ENCODE measurements around the gene SCFD2. TPM values are rescaled to one million over a fixed set of nuclear protein-coding genes. Genes with fewer than 3 reads are reported as not detected.
"Not testable (repeated sequence)": the region's sequence is repeated elsewhere in the genome, so short reads cannot be mapped to it uniquely, and the experiment has no call there.

SCFD2 gene
- polyA plus RNA-seq, 12 donors: 10.3 to 13.4 (median 11.6) TPM; not detected in 1

DNA sequence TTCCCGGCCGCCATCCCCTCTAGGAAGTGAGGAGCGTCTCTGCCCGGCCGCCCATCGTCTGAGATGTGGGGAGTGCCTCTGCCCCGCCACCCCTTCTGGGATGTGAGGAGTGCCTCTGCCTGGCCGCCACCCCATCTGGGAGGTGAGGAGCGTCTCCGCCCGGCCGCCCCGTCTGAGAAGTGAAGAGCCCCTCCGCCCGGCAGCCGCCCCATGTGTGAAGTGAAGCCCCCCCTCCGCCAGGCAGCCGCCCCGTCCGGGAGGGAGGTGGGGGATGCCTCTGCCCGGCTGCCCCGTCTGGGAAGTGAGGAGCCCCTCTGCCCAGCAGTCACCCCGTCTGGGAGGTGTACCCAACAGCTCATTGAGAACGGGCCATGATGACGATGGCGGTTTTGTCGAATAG, 373.3 kb downstream of the SCFD2 start:
- DNase-seq: not testable (repeated sequence)

DNA sequence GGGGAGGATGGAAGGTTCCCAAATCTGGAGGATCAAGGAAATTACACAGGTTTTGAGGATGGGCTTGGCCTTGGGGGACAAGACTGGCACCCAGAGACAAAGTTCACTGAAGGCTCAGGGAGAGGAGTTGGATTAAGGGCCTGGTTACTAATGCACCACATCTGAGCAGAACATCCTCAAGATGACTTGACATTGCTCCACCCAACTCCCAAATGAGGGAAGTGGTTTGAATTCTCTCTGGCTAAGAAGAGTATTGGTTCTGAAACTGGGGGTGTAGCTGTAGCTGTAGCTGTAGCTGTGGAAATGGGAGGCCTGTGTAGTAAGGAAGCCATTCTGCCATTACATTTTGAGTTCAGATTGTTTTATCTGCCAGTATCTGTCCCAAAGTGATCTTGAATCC, 374.4 kb downstream of the SCFD2 start:
- no peak for DNase-seq

DNA sequence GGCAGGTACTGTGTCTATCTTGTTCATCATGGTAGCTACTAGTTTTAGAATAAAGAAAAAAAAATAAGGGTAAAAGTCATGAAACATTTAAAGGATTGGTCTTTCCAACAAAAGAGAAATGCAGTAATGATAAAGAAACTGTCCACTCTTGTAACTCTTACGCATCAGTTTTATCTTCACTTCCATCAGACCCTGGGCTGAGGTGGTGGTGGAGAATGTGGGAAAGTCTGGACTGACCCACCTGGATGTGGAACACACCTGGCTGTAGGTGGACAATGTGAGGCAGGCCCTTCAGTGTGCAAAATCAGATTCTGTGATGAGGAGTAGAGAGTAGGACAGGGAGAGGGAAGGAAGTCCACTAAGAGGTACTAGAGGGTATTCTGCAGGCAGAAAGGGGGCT, 375.2 kb downstream of the SCFD2 start:
- DNase-seq: no peak

DNA sequence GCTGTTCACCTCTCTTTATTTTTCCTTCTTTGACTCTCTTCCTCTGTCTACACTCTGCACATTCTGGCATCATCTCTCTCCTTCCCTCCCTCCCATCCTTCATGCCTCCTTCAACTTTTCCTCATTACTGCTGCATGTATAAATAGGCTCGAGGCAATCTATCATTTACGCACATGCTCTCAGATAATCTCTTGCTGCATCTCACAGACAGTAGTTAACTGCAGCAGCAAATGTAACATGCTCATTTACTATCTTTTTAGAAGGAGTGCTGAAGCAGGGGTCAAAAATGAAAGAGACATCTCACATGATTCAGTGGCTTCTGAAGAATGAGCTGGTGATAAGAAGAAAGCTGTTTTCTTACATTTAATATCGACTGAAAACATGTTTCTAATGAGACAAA, 376.0 kb downstream of the SCFD2 start:
- DNase-seq: no peak

DNA sequence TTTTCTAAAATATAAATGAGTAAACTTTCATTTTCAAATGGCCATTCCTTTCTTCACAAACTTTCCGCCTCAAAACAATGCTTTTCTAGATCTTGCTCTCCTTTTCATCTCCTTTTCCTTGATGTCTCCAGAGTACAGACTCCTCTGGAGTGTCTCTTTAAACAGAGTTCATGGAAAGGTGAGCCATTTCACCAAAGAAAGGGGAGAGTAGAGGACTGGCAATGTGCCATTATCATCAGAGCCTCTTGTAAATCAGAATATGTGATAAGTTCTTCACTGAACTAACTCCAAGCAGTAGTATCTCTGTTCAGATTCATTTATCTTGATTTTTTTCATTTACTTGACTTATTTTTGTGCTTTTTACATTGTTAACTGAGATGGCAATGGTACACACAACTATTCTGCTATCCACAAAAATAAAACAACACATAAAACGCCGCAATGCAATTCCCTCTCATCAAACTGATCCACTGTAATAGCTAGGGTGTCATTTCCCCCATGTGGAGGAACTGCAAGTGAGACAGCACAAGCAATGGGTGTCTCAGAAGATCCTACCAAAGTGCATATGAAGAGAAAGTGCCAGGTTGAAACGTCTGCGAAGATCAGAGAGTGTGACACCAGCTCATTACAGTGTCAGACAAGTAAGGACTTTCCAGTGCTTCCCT, 378.3 kb downstream of the SCFD2 start:
- no peak for DNase-seq

DNA sequence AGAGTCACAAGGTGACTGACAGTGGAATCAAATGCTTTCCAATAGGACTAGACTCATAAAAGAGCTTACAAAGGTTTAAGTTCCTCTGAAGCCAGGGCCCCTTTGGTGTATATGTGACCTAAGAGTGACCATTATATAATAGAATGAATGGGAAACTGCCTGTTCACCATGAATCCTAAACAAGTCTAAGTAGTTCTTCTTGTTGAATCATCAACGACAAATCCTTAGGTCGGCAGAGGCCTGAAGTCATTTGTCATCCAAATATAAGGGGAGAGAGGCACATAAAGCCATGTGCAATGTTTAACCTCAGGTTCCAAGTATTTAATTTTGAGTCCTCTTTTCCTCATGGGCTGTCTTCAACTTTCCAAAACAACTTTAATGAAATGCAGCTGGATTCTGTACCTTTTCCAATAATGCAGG, 381.4 kb downstream of the SCFD2 start:
- DNase-seq: peak; percentile 62

DNA sequence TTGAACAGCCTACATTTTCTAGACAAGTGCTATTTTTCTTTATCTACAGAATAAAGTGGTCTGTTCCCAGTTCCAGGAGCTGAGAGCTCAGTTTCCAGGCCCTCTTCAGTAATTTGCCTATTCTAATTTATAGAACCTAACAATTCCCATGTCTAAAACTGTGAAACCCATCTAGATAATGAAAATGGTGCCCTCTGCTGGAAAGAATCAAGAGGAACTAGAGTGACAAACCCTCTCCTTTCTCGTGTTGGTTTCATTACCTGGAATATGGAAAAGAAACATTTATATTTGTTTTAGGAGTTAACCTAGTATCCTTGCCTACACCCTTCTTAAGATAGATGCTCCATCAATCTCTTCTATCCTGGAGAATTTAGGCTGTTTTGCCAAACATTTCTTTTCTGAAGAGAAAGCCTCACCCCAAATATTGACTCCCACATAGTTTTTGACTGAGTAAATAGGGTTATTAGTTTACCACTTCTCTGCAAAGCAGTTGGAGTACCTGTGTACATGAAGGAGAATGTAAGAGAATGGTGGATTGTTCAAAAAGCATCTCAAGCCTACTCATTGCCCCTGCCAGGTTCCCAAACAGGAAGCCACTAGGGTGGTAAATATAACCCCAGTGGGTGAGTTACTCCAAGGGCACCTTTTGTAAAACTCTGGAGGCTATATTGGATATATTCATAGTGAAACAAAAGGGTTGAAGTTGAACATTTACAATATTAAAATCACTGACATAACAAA, 382.1 kb downstream of the SCFD2 start:
- DNase-seq: peak; percentile 63

DNA sequence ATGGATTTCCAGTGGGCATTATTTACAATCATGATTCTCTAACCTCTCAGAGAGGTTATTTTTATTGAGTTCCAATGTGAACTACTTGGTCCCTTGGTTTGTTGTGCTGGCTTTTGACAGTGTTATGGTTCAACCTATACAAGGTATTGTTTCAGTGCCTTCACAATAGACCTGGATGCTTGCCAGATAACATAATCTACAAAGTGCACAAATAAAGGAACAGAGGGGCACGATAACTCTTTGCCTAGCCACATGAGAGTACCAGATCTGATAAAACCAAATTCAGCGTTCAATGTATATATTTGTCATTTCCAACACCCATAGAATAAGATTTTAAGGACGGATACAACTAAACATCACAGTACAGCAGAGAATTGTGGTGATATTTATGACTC, 382.9 kb downstream of the SCFD2 start:
- DNase-seq: no peak

DNA sequence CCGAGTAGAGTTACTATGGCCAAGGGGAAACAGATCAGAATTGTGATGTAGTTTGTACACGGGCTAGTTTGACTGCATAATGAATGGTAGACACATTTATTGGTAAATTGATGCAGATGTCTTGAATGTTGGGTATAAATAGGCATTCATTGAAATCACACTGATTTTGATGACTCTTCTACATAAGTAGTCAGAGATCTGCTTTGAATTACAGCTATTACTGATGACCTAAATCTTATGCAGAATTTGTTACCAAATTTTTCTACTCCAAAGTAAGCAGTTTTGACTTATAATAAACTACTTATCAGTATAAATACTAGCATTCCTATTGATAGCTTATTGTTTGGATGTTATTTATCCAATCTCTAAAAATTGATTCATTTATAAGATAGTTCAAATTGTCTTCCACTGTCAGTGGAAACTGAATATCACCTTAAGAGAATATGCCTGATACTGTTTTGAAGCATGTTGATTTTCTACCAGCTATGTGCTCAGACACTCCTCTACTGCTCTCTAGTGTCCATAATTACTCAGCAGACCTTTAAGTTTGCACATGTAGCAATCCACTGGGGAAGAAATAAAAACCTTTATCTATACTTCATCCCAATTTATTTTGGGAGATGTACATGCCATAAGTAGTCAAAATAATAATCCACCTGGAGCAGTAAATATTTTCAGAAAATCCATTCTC, 383.5 kb downstream of the SCFD2 start:
- DNase-seq: peak; percentile 71

DNA sequence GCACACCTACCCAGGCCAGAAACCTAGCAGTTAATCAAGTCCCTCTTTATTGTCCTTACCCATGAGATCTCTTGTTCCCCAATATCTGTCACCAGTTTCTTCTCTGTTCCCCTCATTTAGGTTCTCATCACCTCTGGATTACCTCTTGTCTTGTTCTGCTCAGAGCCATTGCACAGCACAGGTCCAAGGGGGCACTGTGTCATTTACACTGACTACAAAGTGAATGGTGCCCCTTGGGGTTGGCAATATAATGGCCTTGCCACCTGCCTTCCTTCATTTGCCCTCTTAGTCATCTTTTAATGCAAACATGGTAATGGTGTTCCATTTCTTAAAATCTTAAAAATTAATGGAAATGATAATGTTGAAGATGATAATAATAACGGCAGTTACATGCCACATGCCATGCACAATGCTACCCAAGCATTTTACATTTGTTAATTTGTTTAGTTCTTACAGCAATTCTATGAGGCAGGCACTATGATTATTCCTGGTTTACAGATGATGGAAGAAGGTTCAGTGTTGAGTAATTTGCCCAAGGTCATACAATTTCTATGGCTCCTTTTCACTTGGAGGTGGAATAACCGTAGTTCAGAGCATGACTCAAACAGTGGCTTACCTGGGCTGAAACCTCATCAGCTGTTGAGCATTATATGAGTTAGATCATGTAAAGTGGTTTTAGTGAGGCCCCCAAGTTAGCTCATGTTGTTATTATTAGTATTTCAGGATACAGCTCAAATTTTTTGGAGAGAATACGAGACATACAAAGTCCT, 385.9 kb downstream of the SCFD2 start:
- no peak for DNase-seq

DNA sequence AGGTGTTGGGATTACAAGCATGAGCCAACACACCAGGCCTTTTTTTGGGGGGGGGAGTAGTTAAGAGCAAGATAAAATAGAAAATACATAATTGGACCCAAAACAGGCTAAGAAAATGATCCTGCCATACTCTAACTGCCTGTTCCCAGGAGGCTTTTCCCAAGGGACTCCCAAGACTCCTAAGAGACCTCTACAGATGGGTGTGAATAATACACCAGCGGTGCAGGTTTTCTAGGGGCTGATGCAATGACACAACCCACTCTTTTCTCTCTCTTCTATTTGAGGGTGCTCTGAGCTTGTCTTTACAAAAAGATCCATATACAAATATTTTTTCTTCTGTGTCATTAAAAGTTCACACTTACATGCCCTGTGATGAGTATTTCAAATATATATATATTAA, 386.8 kb downstream of the SCFD2 start:
- DNase-seq: no peak

DNA sequence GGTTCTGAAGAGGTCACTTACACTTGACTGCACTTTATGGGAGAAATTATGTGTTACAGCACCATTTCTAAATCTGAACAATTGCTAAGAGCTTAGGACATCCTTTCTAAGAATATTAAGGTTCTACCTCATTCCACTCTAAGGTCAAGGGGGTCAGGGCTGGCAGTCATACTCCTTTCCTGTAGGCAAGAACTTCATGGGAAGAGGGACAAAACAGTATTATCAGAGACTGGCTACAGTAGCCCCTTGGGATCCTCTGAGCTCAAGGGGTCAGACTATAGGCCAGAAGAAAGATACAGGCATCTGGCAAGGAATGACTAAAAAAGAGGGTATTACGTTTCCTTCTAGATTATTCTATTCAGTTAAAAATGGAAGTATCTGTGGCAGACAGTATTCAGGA, 388.6 kb downstream of the SCFD2 start:
- no peak for DNase-seq

DNA sequence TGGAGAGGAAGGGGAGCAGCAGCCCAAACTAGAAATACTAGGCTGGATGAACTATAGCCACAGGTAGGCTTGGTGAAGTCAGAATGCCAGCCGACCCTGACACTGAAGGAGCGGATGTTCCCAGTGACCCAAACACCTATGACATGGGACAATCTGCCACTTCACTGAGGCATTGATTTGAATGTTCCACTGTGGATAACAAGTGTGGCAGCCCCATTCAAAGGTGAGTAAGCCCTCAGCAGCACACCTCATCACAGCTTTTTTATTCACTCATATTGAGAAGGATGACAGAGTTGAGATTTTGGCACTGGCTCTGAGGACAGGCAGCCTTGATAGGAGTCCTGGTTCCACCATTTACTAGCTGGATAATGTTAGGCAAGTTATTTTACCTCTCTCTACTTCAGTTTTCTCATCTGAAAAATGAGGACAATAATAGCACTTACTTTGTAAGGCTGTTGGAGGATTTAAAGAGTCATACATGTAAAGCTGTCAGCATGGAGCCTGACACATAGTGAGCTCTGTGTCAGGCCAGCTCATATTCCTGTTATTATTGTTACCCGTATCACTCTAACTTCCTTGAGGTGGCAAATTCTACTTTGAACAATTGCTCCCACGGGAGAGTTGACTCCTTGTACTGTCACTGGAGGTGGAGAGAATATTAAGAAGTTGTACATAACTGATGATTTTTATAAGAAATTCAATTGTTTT, 389.2 kb downstream of the SCFD2 start:
- no peak for DNase-seq

DNA sequence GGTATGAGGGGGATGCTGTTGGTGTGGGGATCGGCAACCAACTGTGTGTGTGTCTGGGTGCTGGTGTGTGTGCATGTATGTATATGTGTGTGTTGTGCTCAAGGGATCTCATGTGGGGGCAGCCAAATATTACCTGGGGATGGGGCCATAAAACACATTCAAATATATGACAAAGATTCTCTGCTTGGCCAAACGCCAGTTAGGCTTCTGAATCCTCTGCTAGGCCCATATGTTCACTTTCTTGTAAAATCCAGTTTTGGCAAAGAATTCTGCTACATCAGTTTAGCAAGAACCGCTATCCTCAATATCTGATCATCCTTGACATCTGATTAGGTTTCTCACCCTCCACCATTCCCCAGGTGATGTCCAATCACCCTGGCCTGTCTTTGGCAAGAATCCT, 397.2 kb downstream of the SCFD2 start:
- no peak for DNase-seq

DNA sequence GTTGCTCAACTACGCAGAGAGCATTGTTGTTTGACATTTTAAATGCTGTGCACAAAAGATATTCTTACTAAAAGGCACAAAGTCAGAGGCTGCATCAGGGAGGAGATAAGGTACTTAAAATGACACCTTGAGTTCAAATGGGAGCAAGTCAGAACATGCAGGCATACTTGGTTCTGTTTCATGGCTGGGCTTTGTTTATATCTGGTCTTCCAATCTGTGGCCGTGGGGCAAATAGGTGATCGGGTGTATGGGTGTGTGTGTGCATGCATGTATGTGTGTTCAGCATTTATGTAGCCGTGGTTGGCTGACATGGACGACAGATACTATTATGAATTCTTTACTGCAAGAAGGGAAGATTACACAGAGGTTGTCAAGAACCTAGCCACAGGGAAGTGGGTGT, 397.6 kb downstream of the SCFD2 start:
- no peak for DNase-seq

DNA sequence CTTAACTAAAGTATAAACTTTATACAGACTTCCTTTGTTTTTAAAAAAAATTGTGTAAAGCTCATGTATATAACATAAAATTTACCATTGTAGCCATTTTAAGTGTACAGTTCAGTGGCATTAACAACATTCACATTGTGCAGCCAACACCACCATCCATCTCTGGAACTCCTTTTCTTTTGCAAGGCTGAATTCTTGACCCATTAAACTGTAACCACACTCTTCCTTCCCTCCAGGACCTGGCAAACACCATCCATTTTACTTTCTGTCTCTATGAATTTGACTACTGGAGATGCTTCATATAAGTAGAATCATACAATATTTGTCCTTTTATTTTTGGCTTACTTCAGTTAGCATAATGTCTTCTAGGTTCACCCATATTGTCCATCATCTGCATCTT, 399.1 kb downstream of the SCFD2 start:
- no peak for DNase-seq

DNA sequence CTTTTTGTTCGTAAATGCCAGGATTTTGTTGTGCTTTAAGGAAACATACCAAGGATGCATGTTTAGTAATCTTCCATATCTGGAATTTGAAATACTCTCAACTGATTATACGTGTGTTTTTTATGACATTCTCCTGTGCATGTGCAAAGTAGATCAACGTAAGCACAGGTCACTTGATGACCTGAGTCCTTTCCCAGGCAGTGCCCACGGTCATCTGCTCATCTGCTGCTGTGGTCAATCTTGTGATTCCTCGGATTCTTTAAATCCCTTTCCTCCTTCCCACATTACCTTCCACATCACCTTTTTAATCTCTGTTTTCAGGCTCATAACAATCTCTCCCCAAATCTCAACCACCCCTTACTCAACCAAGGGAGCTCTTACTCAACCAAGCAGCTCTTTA, 399.7 kb downstream of the SCFD2 start:
- DNase-seq: no peak

DNA sequence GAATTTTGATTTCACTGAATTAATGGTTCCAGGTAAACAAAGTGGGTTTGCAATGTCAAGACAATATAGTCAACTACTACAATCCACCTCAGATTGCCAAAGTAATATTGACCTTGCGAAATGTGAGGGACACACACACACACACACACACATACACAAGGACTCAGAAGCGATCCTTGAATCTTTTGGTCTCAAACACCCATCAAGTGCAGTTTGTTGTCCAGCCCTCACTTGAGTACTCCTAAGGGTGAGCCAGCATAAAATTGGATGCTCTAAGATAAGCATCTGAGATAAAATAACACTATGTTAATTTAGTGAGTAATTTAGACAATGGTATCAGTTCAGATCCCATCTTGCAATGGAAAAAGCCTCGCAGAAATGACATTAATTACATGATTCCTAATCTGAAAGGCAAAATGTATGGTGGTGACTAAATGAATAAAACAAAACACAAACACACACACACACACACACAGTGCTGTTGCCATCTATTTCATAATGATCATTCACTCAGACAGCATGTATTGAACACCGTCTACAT, 401.2 kb downstream of the SCFD2 start:
- no peak for DNase-seq

DNA sequence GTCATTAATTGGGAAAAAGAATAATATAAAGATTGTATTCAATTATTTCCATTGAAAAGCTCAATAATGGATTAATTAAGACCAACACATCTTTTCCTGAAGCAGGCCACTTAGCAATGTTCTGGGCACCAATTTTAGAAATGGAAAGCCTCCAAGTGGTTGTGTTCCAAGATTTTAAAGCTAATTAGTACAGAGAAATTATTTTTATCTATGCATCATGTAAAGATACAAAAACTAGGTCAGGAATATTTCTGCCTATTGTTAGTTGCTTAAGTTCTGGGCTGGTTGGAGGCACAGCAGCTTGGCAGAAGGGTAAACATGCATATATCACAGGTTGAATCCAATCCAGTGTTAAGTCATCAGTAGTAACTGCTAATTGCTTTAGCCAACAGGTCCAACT, 401.9 kb downstream of the SCFD2 start:
- no peak for DNase-seq

DNA sequence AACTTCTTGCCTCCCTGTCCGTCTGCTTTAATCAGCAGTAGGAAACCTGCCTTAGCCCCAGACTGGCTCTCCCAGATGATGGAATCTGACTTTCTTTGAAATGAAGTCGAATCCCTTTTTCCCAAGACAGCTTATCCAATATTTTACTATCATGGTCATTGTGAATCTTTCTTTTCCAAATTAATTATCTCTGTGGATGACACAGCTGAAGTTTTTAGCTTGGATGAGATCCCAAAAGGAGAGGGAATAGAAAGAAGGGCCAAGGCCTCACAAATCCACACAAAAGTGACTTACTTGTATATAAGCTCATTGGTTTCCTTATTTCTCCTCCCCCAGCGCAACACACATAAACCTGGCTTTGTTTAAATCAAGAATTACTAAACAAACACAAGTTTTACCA, 403.1 kb downstream of the SCFD2 start:
- no peak for DNase-seq

DNA sequence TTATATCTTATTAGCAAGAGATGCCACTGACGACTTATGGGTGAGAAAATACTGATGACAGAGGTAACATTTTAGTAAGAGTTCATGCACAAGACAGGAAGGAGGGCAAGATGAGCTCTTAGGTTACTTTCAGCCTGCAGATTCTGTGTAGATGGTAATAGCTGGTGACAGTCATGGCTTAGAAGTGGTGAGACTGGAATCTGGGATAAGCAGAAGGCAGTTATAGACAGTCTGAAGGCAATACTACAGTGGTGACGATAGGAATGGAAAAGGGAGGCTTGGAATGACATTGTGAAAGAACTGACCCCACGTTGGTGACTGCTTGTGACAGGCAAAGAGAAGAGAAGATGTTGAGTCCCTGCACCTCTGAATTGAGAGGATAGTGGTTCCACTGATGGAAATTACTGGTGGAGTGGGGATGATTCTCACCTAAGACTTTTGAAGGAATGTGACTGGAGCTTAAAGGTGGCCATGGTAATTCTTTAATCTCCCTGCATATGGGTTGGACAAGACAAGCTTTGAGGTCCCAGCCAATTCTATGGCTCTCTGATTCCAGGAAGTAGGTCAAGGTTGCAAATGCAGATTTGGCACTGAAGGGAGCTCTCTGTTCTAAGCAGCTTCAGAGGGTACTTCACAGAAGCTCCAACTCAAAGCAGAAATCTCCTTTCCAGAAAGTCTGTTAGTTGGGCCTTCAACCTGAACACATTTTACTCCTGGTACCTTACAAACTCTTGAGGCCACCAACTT, 404.0 kb downstream of the SCFD2 start:
- no peak for DNase-seq

Measured in muscle of arm (tissue), 12 donors.